Measurements from ENCODE around the gene TBRG4.
"Not testable (repeated sequence)": the region's sequence is repeated elsewhere in the genome, so short reads cannot be mapped to it uniquely, and the experiment has no call there.

The TBRG4 gene

DNA sequence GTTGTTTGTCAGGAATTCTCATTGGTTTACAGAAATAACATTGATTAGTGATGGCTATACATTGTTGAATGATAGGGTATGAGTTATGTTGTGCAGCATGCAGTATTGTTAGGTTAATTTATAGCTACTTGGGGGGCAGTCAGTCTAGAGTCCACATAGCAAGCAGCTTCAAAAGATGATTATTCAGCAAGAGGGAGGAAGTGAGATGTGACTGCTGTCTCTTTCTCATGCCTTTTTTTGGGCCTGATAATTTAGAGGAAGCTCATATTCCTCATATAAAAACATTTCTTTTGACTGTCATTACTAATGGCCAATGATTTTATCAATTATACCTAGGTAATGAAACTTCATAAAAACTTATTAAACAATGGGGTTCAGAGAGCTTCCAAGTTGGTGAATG lies 3.4 kb upstream of the TBRG4 start:
- DNase-seq = no peak

DNA sequence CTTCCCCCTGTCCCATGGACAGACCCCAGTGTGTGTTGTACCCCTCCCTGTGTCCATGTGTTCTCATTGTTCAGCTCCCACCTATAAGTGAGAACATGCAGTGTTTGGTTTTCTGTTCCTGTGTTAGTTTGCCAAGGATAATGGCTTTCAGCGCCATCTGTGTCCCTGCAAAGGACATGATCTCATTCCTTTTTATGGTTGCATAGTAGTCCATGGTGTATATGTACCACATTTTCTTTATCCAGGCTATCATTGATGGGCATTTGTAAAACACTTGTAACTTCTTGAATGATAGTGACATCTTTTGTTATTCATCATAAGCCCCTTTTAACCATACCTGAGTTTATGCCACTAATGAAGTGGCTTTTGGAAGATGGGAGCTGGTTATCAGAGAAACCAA lies 2.8 kb upstream of the TBRG4 start:
- not testable (repeated sequence) for DNase-seq

DNA sequence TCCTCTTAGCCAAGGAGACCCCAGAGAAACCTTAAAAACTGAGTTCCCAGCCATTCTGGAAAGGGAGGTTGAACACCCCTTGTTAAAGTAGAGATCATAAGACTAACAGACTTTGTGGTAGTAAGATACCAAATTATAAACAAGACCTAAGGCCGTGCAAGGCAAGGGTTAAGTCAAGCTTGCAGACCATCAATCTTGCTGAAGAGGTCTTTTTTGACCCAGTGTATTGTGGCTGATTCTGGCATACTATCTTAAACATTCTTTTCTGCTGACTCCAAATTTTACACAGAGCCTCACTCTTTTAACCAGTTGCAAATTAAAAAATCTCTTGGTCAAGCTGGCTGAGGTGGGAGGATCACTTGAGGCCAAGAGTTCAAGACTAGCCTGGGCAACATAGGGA lies 1.2 kb upstream of the TBRG4 start:
- DNase-seq = no peak

DNA sequence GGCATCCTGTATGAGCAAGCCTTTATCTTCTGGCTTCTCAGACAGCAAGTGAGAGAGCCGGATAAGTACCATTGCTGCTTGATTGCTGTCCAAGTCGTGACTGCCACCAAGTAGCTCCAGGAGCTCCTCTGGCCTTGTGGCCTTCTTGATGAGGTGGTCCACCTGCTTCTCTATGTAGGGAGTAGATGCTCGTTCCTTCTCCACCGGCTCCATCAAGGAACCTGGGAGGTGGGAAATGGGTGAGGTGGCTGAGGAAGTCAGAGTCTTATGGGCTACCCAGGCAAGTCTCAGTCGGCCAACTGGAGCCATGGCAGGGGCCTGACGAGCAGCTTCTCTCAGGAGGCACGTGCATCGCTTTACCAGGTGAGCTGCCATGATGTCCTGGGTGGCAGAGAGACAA lies 2.6 kb downstream of the TBRG4 start:
- DNase-seq = no peak

DNA sequence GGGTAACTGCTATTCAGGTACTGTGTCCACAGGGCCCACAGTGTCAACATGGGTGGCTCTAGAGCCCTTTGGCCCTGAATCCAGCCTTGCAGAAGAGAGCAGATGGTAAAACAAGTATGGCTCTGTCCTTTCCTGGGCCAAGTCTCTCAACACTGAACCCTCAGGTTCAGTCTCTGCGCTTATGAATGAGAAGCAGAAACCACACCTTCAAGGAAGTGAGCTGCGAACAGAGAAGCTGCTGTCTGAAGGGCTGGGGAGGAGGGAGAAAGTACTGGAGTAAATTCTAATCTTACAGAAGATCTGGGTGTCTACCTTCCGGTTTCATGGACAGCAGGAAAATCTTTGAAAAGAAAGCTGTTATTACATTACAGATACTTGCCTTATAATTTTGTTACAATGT lies 4.1 kb downstream of the TBRG4 start:
- no peak for DNase-seq

DNA sequence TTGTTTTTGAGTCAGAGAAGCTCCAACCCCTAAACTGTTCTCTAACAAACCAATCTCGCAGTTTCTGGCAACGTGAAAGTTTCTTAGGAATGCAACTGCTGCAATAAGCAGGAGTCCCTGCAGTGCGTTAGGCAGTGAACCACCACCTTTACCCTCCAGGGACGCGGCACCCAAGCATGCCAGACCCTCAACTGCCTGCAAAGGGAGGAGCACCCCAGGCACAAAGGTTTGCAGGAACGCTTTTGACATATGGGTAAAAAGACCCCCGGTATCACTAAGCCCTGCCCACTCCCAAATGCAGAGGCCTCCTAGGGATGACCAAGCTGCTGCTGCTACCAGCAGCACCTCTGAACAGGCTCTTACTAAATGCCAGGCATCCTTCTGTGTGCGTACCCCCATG lies 4.7 kb downstream of the TBRG4 start:
- no peak for DNase-seq

DNA sequence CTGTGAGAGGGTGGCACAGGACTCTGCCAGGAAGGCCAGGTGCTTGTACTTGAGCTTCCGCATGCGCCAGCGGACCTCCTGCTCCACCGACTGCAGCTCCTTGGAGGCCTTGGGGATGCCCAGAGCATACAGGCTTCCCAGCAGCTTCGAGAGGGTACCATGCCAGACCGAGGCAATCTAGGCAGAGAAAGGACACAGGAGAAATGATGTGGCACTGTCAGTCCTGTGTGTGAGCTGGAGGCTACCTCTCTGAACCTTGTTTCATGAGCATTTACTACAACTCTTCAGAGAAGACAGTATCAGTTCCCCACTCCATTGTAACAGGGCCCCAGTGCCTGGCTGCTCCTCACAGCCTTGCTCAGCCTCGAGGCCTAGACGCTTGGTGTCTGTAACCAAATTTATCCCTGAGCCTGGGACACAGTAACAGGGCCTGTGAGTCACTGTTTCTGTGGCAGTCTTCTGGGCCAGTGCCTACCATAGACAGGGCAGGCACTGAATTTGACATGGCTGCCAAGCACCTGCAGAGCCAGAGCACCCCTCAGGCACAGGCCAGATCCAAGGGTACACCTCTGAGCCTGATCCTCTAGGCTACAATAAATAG lies 5.8 kb downstream of the TBRG4 start:
- no peak for DNase-seq

DNA sequence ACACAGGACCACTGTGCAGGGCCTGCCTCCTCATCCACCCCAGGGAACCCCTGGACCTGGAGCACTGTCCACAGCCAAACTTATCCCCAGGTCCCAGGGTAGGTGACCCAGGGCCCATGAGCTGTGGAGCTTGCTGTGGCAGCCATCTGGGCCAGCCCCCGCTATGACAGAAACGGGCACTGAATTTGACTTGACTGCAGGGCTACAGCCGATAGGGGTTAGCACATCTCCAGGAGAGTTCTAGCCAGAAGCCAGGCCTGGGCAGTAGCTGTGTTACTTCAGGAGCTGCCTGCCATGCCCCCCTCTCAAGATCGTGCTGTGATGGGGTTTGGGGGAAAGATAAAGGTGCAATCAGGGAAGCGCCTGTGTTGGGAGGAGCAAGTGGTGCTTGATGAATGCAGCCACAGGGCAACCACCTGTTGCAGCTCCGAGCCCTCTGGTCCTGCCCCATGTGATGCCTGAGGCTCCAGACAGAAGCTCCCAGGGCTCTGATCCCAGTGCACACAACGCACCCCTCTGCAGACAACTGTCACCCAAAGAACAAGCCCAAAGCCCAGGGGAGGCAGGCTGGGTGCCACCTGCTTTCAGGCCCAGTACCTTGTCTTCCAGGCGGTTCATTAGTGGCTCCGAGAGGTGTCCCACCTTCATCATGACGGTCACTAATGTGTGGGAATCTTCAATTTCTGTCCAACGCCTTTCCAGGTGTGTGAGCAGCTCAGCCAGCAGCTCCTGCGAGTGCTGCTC lies 6.5 kb downstream of the TBRG4 start:
- DNase-seq = no peak

DNA sequence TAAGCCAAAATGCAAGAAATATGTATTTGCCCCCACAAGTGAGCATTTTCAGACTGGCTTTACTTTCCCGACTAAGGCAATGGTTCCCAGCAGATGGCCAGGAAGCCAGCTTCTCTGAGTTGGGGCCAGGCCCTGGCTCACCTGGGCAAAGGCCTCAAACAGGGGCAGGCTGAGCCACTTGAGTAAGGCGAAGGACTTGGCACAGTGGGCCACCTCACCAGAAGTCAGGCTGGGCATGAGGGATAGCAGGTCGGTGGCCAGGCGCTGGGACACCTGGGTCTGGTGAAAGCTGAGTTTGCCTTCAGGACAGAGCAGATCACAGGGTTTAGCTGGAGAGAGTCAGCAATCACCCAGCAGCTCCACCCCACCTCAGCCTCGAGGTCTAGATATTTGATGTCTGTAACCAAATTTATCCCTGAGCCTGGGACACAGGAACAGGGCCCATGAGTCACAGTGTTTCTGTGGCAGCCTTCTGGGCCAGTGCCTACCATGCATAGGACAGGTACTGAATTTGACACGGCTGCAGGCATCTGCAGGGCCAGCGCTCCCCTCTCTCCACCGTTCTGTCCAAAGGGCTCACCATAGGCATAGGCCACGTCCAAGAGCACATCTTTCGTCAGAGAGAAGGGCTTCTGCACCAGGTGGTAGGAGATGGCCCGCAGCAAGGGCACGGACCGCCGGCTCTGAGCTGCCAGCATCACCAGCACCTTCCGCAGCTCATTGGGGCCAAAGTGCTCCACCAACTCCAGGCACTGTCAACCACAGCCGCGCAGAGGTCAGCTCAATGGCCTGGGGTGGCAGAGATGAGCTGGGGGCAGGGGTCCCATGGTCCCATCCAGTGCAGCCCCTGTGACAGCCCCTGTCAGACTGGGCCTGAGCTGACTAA lies 7.3 kb downstream of the TBRG4 start:
- no peak for DNase-seq

DNA sequence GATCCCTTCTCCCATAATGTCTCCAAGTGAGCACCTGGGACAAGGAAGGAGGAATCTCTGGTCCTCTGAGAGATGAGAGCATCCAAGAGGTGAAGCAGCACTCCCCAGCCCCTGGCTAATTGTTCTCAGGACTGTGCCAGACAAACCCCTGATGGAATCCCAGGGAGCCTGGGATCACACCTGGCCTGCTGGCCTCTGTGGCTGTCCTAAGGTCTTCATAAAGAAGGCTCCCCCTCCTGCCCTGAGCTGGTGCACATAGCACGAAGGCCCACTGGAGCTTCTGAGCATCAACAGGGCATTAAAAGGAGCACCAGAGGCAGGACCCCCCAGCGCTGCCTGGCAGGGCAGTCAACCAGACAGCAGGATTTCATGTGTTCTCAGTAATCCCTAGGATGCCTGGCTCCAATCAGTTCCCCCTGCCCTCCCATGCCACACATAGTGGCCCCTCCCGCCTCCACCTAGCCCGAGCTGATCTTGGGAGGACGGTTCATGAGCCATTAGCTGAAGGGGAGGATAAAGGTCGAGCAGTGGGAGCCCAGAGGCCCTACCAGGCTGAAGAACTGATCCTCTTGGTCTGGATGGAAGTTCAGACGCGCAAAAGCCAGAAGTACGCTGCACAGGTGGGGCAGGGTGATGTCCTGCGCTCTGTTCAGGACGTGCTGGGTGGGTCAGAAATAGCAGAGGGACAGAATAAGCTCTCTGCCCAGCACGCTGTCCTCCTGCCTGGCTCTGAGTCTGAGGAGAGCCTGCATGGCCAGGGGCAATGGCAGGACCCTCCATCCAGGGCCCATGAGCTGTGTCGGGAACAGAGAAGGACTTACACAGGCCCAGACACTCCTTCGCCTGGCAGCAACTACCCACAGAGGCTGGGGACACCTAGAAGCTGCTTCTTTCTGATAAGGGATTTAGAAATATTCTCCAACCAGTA lies 8.4 kb downstream of the TBRG4 start:
- DNase-seq = no peak

DNA sequence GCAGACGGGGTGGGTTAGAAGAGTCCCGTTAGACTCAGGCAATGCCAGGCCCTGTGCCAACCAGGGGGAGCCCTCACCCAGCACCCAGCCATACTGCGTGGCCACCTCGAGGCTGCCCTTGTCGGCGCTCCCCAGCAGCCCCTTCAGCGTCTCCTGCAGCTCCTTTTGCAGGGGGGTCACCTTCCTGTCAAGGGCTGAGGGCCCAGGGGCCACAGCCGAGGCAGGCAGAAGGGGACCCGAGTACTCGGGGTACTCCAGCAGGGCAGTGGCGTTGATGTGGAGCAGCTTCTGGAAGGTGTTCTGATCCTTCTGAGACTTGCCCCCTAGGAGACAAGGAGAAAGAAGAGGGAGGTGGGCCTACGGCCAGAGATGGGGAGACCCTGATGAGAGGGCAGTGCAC lies 9.7 kb downstream of the TBRG4 start:
- DNase-seq = no peak

DNA sequence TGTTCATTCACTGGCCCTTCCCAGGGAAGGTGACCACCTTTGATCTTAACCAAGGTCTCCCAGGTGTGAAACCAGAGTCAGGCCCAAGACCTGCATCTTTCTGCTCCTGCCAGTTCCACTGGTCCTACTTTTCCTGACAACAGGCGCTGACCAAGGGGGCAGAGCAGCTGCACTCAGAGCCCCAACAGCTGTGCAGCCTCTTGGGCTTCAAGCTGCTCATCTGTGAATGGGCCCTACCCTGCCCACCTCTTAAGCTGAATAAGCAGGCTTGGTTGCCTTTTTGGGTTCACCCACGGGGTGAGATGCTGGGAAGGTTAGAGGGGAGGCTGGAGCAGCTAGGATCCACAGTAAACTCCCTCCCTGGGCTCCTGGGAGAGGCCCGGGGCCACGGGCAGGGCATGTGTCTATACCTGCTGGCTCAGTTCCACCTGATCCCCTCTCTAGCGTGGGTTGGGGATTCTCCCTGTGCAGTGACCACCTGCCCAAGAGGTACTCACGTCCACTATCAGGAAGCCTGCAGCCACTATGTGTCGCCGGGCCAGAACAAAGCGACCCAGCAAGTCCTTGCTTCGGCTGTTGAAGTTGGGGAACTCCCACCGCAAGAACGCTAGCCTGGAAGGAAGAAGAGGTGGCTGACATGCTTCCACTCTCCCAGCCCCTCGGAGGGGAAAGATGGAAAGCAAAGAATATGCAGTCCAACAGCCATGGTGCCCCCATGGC lies 10.6 kb downstream of the TBRG4 start:
- no peak for DNase-seq

DNA sequence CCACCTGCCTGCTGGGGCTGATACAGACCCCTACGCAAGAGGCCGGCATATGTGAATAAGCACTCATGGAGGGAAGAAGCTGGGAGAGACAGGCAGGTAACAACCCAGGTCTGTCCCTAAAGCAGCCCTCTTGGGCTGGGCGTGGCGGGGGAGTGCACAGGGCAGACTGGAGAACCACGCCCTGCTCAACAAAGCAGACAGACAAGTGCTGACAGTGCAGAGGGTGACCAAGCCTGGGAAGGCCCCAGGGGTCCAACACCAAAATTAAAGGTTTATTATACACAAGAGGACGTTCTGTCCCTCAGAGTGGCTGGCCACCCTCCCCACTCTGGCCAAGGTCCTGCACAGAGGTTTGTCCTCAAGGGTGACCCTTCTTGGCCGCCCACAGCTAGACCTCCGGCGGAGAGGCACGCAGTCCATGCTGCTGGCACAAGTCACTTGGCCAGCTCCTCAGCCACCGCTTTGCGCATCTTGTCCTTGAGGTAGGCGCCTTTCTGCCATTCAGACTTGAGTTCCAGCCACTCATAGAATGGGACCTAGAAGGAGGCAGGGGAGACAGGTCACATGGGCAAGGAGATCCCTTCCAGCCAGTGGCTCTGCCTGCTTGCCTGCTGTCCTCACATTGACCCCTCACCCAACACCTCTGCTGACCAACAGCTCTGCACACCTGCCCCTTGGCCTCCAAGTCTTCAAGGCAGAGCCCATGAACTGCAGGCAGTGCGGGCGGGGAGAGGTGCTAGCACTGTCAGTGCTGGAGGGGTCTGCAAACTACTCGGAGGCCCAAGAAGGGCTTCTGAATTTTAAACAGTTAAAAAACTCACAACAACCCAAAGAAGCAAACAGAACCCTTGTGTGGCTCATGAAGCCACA lies 11.4 kb downstream of the TBRG4 start:
- DNase-seq = no peak

DNA sequence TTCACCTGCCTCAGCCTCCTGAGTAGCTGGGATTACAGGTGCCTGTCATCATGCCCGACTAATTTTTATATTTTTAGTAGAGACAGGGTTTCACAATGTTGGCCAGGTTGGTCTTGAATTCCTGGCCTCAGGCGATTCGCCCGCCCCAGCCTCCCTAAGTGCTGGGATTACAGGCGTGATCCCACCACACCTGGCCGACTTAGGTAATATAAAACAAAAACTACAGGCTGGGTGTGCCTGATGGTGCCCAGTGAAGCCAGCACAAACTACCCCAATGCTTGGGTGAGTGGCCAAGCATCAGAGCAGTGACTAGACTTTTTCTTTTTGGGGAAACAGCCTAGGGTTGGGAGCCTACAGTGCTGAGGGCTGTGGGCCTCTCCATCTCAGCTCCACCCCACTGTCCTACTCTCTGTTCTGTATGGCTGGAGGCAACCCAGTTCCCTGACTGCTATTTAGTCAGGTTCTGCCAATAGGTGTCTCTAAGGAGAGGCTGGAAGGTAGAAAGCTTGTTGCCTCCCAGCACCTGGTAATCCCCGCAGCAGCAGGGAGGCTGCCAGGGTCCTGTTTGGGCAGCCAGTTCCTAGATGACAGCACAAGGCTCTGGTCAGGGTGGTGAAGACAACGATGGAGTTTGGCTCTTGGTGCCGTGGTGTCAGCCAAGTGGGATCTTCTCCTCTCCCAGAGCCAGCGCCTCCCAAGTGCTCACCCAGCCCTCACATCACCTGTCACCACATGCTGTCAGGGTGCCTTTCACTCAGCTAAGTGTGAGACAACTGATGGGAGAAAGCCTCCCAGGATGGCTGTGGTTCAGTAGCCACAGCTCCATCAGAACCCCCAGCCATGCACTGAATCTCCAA lies 12.3 kb downstream of the TBRG4 start:
- no peak for DNase-seq

DNA sequence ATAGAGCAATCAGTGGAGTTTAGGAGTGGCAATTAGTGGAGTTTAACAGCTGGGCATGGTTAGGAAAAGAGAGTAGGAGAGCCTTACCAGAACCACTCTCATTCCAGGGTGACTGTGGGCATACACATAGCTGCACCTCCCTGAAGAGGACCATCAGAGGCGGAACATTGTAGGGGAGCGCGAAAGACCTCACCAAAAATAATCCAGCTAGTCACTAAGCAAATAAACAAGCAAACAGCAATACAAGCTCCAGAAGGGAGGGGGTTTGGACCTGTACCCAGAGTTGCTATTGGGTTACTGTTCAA lies 18.6 kb downstream of the TBRG4 start:
- no peak for DNase-seq

DNA sequence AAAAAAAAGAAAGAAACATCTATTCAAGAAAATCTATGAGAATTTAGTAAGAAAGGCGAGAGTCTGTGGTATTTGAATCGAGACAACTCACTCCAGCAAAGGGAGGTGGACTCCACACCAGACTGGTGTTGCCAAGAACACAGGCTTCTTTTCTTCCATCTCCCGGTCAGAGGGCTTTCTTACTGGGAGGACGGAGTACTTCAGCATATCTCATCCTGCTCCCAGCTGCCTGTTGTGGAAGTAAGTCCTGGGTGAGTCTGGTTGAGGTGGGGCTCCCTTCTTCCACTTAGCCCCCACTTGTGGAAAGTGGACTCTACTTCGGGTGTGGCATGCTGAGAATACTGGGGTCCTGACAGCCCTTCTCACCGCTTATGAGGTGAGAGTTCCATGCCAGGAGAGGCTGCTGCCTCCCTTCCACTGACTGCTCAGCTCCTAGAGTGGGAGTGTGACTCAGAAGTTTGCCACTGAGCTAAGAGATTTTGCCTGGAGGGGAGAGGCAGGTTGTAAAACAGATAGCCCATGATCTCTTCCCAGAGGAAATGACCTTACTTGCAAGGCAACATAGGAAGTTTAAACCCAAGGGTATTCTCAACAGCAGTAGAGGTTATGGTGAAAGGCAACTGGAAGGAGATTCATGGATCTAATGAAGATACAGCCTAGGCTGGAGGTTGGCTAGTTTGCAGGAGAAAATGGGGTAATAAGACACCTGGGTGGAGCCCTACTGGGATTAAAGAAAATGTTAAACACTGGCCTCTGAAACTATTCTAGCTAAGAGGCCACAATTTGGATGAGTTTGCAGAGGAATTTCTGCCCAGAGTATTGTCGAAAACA lies 19.2 kb downstream of the TBRG4 start:
- no peak for DNase-seq

DNA sequence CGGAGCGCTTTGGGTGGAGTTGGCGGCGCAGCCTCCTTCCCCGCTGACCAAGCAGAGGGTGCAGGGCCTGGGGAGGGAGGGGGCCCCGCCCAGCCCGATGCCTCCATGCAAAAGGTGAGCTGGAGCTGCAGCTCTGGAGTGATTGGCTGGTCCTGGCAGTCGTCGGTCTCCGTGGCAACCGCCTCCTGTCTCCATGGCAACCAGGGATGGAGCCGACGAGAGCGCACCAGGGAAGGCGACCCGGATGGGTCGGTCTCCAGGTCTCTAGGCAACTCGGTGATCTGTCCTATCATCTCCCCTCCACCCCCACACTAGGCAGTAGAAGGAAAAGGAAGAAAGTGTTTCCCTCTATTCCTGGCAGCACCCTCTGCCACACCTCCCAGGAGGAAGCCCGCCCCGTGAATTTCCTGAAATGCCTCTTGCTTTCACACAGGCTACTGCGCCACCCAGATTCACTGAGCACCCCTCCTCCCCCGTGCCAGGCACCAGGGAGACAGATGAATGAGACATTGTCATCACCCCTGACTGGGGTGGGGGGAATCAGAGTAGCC lies 22.1 kb downstream of the TBRG4 start:
- DNase-seq = peak; percentile 39 to 48

DNA sequence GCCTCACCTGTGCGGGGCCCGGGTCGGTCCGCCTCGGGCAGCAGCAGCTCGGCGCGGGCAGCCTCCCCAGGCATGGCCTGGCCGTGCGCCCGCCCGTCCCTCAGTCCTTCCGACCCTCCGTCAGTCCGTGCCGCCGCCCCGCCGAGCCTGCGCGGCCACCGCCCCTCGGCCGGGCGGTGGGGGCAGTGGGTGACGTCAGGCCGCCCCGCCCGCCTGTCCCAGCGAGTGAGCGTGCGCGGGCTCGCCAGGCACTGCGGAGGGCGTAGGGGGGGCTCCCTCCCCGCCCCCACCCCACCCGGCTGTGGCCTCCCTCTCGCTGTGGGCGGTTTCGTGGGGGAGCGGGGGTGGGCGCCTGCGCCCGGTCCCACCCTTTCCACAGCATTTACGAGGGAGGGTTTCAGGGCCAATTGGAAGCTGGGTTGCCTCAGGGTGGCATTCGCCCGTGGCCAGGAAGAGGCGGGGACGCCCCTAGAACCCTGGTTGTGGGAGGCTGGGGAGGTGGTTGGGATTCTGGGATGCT lies 22.6 kb downstream of the TBRG4 start, which contains the start of gene NACAD:
TSS of gene NACAD (minus strand) at position 149 of the 520 bp plus-strand sequence. CDS start at position 74, 75 bp downstream.
- DNase-seq = peak; percentile 15 to 45
